Coronary artery (tissue), 2 donors: Measurements from ENCODE around the gene TAAR5.

Experiments
- DNase-seq: peaks from one replicate; pipeline ENCODE4 v3.0.0-alpha.2; 2017; ENCODE audit warnings: low spot score
- H3K27ac ChIP-seq, 2 donors: fragments of 200-600 bp; sonication (generic); one replicate each; pipeline ENCODE4 v1.5.1; 2016 to 2019
- H3K4me3 ChIP-seq: fragments of 200-600 bp; sonication (generic); 2 replicates; pipeline ENCODE4 v1.5.1; 2016; ENCODE audit warnings: mild to moderate bottlenecking, moderate library complexity
- TF ChIP-seq, protein P1 (sequence below): fragments of 200-600 bp; sonication (generic); IDR thresholded peaks from one replicate; pipeline ENCODE4 v1.5.1; 2019; ENCODE audit warnings: antibody characterized with exemption

TAAR5 gene

DNA sequence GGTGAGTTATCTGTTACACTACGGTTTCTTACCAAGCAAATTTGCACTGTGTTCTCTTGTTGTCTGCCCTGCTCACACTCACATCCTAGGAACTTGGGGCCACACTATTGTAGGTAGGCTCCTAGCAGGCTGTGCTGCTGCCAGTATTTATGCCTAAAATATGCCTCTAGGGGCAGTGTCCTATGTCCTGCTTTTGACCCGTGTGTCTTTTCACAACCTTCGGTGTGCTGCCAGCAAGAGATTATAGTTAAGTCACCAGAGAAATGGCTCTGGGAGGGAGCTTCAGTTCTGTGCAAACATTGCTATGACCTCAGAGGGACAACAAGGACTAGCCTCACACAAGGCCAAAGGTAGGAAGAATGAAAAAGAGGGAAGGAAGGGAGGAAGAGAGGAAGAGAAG, 8.9 kb upstream of the TAAR5 start:
- no peak overlapping the region for H3K4me3 ChIP-seq
- TF ChIP-seq, protein P1, sequence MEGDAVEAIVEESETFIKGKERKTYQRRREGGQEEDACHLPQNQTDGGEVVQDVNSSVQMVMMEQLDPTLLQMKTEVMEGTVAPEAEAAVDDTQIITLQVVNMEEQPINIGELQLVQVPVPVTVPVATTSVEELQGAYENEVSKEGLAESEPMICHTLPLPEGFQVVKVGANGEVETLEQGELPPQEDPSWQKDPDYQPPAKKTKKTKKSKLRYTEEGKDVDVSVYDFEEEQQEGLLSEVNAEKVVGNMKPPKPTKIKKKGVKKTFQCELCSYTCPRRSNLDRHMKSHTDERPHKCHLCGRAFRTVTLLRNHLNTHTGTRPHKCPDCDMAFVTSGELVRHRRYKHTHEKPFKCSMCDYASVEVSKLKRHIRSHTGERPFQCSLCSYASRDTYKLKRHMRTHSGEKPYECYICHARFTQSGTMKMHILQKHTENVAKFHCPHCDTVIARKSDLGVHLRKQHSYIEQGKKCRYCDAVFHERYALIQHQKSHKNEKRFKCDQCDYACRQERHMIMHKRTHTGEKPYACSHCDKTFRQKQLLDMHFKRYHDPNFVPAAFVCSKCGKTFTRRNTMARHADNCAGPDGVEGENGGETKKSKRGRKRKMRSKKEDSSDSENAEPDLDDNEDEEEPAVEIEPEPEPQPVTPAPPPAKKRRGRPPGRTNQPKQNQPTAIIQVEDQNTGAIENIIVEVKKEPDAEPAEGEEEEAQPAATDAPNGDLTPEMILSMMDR: no peak
- H3K27ac ChIP-seq: no peak overlapping the region
- DNase-seq: no peak

DNA sequence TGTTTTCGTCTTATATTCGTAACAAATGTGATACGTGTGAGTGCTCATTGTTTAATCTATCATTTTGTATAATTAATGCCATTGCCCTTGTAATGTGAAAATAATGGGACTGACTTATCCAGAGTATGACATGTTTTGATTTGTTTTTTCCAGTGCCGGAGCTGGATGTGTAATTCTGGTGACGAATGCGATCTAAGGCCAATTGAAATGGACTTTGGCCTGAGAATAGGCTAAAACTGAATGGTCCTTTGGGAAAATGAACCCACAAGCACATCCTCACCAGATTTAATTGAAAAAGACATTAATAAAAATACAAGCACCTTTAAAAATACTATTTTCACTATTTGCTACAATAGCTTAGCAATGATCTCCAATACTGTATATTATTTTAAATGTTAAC, 6.7 kb upstream of the TAAR5 start:
- H3K27ac ChIP-seq: no peak overlapping the region
- TF ChIP-seq, protein P1: no peak
- no peak for DNase-seq
- no peak overlapping the region for H3K4me3 ChIP-seq

DNA sequence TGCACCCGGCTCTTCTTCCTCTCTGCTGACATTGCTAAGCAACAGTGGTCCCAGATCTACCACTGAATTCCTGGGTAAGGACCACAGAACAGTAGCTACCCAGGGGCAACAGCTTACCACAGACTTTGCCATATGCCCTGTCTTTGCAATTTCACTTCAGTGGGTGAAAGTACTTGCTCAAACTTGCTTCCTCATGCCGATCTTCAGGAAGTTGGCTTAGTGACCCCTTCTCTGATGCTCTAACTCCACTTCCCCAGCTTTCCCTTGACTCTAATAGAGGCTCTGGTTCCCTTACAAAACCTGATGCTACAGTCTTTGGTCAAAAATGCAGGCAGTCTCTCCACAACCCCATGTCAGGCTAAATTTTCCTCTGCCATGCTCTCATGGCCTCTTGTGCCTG, 3.3 kb upstream of the TAAR5 start:
- no peak for DNase-seq
- no peak overlapping the region for H3K4me3 ChIP-seq
- TF ChIP-seq, protein P1: no peak
- H3K27ac ChIP-seq: no peak overlapping the region

DNA sequence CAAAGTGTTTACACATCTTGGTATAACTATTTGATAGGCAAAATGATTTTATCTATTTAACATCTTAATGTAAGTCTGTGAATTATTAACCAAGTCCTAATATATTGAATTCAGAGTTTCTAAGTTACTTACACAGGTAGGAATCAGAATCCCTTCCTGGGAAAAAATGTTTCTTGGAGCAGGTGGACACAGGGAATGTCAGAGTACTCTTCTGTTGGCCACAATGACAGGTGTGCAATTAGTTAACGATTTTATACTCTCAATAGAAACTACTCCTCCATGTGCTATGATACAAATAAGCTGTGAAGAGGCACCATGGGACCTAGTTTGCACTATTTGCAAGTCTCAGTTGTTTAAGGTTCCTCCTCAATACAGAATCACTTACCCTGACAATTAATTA, 821 bp upstream of the TAAR5 start:
- Histone ChIP-seq H3K4me3 (no peak overlapping the region), H3K27ac (no peak overlapping the region)
- TF ChIP-seq, protein P1: no peak
- DNase-seq: no peak

DNA sequence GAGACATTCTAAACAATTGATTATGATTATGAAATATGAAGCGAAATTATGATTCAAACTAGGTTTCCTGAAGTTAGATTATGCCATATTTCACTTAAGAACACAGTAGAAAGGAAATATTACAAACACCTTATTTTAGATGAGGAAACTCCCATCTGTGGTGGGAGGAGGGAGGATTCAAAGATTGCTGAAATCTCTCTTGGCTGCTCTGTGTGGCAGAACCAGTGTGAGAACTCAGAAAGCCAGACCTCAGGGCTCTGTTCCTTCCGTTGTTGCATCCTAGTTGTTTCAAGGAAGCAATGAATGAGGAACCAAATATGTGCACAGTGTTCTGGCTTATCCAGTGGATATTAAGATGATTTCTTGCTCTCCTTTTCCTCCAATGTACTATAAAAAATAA, 2.1 kb downstream of the TAAR5 start:
- DNase-seq: no peak
- Histone ChIP-seq H3K27ac (no peak overlapping the region), H3K4me3 (no peak overlapping the region)
- TF ChIP-seq, protein P1: no peak

DNA sequence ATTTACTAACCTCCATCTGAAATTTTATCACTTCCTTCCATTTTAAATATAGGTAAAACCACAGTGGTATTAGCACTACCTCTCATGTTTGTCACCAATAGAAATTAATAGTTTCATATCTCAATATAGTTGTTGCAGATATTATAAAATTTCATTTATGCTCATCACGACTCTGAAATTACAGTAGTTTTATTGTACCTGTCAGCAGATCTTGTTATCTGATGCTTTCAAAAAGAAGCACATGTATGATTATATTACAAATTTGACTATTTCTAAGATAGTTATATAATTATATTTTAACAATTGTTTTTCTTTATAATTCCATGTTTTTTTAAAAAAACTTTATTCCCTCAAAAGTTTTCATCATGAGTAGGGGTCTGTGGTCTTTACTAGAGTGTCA, 4.8 kb downstream of the TAAR5 start:
- Histone ChIP-seq H3K4me3 (no peak overlapping the region), H3K27ac (no peak overlapping the region)
- TF ChIP-seq, protein P1: no peak
- DNase-seq: no peak

DNA sequence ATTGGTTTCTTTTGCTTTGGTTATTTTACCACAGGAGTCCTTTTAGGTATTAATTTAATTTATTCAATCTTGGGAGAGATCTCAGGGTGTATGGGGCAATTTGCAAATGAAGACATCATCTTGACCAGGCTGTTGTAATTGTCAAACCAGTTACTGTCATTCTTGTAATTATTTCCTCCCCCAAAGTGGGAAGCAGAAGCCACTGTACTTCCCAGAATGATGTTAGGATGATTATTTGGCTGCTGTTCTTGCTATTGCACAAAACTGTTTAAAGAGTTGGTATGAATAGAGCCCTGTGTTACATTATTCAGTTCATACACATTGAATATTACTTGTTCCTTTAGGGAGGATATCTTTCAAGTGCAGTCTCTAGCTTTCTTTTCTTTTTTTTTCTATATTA, 17.8 kb downstream of the TAAR5 start:
- Histone ChIP-seq H3K4me3 (no peak overlapping the region), H3K27ac (no peak overlapping the region)
- TF ChIP-seq, protein P1: no peak
- no peak for DNase-seq
